ENCODE results near the gene THAP7. TPM values are rescaled to one million over a fixed set of nuclear protein-coding genes. Genes with fewer than 3 reads are reported as not detected.

Gene THAP7
- polyA plus RNA-seq, 5 donors: 14.7 to 30.0 (median 19.2) TPM

- DNase-seq: no peak
These were observed 31.2 kb upstream of the THAP7 start for GRCh38 chr22:21032868-21033688.

GRCh38 chr22:21032037-21032867 lies 30.3 kb upstream of the THAP7 start, which contains the start of gene SLC7A4:
TSS of gene SLC7A4 (minus strand) at chr22:21032561. CDS start at chr22:21031812, 749 bp downstream.
- no peak for DNase-seq

GRCh38 chr22:21031545-21032036 lies 29.7 kb upstream of the THAP7 start:
- DNase-seq: no peak

GRCh38 chr22:21030621-21031544 lies 29.0 kb upstream of the THAP7 start:
- DNase-seq: no peak

- no peak for DNase-seq
These were observed 28.1 kb upstream of the THAP7 start for GRCh38 chr22:21030032-21030431.

GRCh38 chr22:21029486-21030025 lies 27.6 kb upstream of the THAP7 start:
- DNase-seq: no peak

GRCh38 chr22:21028277-21029251 lies 26.6 kb upstream of the THAP7 start:
- no peak for DNase-seq

GRCh38 chr22:21026783-21027692 lies 25.1 kb upstream of the THAP7 start:
- DNase-seq: peak in 1 of 2 donors; percentile 48

- no peak for DNase-seq
These were observed 24.1 kb upstream of the THAP7 start for GRCh38 chr22:21025763-21026755.

- DNase-seq: no peak
These were observed 23.3 kb upstream of the THAP7 start for GRCh38 chr22:21025266-21025665.

- no peak for DNase-seq
These were observed 21.2 kb upstream of the THAP7 start for GRCh38 chr22:21022955-21023614.

GRCh38 chr22:21022507-21022906 lies 20.6 kb upstream of the THAP7 start:
- no peak for DNase-seq

- DNase-seq: no peak
These were observed 19.0 kb upstream of the THAP7 start for GRCh38 chr22:21020802-21021429.

- no peak for DNase-seq
These were observed 16.4 kb upstream of the THAP7 start for GRCh38 chr22:21018314-21018713.

- no peak for DNase-seq
These were observed 14.9 kb upstream of the THAP7 start for GRCh38 chr22:21016644-21017420.

All from right lung (tissue), 5 donors.